GM21423 (cell line): ENCODE measurements around the gene TUFT1.
"Not testable (repeated sequence)": the region's sequence is repeated elsewhere in the genome, so short reads cannot be mapped to it uniquely, and the experiment has no call there.

ENCODE experiments used
- ATAC-seq: cut with Tn5 transposase; IDR thresholded peaks from one replicate; pipeline ENCODE4 v1.9.1; 2021; ENCODE audit warnings: mild to moderate bottlenecking, moderate library complexity; ENCODE audit not compliant: unreplicated experiment

Gene TUFT1

GRCh38 chr1:151512326-151512725 is 27.8 kb upstream of the TUFT1 start:
- ATAC-seq, result no peak

GRCh38 chr1:151512801-151513625 is 27.1 kb upstream of the TUFT1 start:
- no peak for ATAC-seq

GRCh38 chr1:151513626-151514121 is 26.4 kb upstream of the TUFT1 start:
- ATAC-seq, result no peak

GRCh38 chr1:151514366-151514765 is 25.7 kb upstream of the TUFT1 start:
- no peak for ATAC-seq

- no peak for ATAC-seq
Measured at GRCh38 chr1:151515265-151515664, 24.8 kb upstream of the TUFT1 start.

- no peak for ATAC-seq
Measured at GRCh38 chr1:151516031-151516511, 24.0 kb upstream of the TUFT1 start.

GRCh38 chr1:151518431-151518830 is 21.7 kb upstream of the TUFT1 start:
- no peak for ATAC-seq

GRCh38 chr1:151518936-151519335 is 21.2 kb upstream of the TUFT1 start:
- no peak for ATAC-seq

GRCh38 chr1:151519667-151520066 is 20.4 kb upstream of the TUFT1 start:
- ATAC-seq, result no peak

GRCh38 chr1:151520359-151520758 is 19.8 kb upstream of the TUFT1 start:
- no peak for ATAC-seq

GRCh38 chr1:151522427-151522826 is 17.7 kb upstream of the TUFT1 start:
- ATAC-seq, result not testable (repeated sequence)

- ATAC-seq, result no peak
Measured at GRCh38 chr1:151523326-151523725, 16.8 kb upstream of the TUFT1 start.

- ATAC-seq, result no peak
Measured at GRCh38 chr1:151524736-151525135, 15.4 kb upstream of the TUFT1 start.

GRCh38 chr1:151526735-151527525 is 13.2 kb upstream of the TUFT1 start:
- no peak for ATAC-seq

GRCh38 chr1:151529211-151529702 is 10.9 kb upstream of the TUFT1 start:
- no peak for ATAC-seq

- ATAC-seq, result no peak
Measured at GRCh38 chr1:151529781-151530180, 10.3 kb upstream of the TUFT1 start.

GRCh38 chr1:151530461-151530860 is 9.6 kb upstream of the TUFT1 start:
- no peak for ATAC-seq

GRCh38 chr1:151533870-151534269 is 6.2 kb upstream of the TUFT1 start:
- ATAC-seq, result no peak

GRCh38 chr1:151534662-151535278 is 5.3 kb upstream of the TUFT1 start:
- no peak for ATAC-seq

- no peak for ATAC-seq
Measured at GRCh38 chr1:151535326-151536271, 4.5 kb upstream of the TUFT1 start.
